NK-92 (cell line): ENCODE data around the gene SCT.
"Not testable (repeated sequence)": the region's sequence is repeated elsewhere in the genome, so short reads cannot be mapped to it uniquely, and the experiment has no call there.

Source experiments
- DNase-seq: peaks from one replicate; lab custom pipeline; 2025; ENCODE audit not compliant: unreplicated experiment; lab: John Stamatoyannopoulos, UW

The SCT gene, protein sequence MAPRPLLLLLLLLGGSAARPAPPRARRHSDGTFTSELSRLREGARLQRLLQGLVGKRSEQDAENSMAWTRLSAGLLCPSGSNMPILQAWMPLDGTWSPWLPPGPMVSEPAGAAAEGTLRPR

DNA sequence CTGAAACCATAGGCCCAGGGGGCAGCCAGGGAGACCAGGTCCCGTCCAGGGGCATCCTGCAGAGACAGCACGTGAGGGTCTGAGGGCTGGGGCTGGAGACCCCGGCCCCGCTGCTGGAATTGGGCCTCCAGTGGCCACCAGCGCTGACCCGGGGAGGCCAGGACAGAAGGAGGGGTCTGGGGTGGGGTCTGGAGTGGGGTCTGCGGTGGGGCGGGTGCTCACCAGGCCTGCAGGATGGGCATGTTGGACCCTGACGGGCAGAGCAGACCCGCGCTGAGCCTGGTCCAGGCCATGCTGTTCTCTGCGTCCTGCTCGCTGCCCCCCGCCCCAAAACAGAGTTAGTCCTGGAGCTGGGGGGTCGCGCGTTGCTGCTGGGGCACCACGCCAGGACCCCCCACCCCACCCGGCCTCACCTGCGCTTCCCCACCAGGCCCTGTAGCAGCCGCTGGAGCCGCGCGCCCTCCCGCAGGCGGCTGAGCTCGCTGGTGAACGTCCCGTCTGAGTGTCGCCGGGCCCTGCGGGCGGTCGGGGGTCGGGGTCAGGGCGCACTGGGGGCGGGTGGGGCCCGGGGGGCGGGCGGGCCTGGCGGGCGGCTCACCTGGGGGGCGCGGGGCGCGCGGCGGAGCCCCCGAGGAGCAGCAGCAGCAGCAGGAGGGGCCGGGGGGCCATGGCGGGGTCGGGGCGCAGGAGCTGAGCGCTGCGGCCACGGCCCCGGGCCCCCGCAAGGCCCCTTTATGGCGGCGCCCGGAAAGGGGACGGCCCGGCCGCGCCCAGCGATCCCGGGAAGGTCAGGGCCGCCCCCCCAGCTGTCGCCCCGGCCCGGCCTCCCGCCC is at the start of gene SCT:
SCT (minus strand) TSS at position 707 of the 833 bp plus-strand sequence; CDS start at position 669, 38 bp downstream.
- DNase-seq, result no peak

DNA sequence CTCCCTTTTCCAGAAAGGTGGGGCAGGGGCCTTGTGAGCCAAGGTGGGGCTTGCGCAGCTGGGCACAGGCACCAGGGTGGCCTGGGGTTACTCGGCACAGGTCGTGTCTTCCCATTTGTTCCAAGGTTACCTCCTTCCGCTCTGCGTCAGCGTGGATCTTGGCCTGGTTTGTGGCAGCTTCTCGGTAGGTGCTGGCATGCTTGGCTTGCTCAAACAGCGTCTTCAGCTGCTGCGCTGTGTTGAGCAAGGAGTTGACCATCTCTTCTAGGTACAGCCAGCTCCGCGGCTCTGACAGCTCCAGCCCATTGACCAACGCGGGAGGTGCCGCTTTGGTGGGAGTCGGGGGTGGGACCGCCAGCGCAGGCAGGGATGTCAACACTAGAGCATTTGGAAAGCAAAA is 47.4 kb upstream of the SCT start:
- no peak for DNase-seq

DNA sequence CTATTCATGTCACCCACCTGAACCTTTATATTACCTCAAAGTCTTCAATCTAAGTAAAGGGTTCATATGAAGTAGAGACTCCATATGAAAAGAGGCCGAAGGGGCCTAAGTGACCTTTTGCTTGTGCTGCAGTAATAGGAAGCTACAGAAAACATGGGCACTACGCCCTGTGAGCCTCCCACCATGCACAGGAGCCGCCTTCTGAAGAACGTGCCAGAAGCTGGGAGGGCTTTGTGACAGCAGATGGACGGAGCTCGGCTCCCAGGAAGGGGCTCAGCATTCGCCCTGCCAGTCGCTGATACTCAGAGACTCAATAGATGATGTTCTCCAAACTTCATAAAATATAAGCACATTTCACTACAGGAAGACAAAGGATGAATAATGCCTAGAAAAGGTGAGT is 46.9 kb upstream of the SCT start:
- DNase-seq, result no peak

DNA sequence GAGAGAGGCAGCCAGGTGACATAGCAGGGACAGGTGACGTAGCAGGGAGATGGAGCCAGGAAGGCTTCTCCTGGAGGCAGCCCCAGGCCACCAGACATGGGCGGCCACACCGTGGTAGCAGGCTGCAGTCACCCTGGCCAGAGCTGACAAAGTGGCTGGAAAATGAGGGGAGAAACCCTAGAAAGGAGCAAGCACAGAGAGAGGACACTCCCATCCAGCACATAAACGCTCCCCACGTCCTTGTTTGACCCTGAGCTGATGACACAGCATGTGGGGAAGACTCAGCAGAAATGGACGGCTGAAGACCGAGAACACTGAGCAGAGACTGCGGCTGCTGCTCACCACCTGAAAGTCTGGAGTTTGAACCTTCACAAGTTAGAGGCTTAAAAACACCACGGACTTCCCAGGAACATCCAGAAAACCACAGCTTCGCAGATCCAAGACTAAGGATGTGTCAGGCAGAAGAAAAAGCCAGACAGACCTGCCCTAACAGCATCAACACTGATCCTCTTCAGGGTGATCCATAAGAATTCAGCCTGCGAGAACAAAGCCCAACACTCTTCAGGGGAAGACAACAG is 38.8 kb upstream of the SCT start:
- no peak for DNase-seq

DNA sequence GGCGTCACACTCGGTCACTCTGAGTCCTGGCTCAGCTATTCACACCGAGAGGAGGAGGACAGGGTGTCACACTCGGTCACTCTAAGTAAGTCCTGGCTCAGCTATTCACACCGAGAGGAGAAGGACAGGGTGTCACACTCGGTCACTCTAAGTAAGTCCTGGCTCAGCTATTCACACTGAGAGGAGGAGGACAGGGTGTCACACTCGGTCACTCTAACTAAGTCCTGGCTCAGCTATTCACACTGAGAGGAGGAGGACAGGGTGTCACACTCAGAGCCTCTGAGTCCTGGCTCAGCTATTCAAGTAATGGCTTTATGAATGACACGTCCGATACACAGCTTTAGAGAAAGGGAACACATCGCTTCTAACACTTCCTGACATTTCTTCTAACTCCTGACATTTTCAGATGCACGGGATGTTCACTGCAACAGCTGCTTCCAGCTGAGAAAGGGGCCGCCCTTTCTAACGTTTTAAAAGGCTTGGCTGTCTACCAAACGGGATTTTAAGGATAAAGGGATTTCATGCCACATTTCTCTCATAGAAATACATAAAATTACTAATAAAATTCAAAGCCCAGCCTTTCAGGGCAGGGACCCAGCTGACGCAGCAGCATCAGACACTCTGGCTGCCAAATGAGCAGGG is 38.2 kb upstream of the SCT start:
- DNase-seq, result no peak

DNA sequence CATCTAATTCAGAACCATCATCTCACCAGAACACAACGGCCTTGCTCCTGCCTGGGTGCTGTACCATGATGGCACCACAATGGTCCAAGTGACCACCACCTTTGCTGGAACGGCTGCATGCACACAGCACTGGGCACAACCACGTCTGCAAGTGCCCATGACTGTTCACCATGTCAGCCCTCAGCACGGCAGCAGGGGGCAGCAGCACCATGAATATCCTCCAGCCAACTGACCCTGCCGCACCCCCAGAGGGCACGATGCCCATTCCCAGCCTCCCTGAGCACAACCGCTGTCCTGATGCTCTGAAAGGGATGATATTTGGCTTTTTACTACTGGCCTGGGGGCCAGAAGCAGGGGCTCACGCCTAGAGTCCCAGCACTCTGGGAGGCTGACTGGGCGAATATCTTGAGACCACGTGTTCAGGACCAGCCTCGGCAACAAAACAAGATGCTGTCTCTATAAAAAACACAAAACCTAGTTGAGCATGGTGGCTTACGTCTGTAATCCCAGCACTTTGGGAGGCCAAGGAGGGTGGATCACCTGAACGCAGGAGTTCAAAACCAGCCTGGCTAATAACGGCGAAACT is 35.8 kb upstream of the SCT start:
- no peak for DNase-seq

DNA sequence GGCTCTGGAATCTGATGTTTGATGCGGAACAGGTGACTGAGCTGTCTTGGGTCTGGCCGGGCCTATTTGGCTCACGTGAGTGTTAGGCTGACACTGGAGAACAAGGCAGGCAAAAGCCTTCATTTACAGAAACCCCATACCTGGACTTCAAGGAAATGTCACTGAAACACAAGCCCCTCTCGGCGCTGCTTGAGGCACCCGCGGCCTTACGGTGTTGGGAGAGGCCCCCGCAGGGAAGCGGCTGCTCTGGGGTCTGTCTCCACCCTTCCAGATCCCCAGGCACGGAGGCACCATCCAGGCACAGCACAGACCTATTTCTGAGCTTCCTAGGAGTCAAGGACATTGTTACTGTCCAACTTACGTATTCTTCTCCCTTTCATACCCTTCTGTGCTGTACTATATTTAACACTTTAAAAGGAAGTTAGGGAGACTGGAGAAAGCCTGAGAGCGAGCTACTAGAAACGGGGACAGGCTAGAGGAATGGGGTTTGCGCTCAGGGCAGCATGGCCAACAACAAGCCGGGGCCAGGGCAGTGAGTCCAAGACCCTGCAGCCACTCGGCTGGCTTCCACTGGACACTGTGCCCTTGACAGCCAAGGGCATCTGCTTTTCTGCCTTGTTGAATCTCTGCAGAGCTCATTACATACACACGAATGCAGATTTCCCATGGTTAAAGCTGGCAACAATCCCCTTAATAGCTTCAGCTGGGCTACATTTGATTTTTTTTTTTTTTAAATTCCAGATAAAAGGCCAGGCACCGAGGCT is 33.9 kb upstream of the SCT start:
- no peak for DNase-seq

DNA sequence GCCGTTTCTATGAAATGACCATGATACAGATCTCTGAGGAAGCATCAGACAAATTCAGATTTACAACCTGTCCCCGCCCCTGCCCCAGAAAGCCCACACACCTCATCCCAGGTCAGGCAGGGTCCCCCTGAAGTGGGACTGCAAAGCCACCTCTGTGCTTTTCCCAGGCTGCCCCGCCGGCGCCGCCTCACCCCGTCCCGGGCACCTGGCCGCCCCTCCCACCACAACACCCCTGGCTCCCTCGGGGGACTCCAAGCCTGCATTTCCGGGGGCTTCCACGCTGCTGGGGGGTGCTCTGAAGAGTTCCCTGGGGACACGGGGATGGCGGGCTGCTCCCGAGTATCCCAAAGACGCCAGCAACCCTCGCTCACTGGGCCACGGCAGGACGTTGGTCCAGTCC is 33.3 kb upstream of the SCT start:
- no peak for DNase-seq

DNA sequence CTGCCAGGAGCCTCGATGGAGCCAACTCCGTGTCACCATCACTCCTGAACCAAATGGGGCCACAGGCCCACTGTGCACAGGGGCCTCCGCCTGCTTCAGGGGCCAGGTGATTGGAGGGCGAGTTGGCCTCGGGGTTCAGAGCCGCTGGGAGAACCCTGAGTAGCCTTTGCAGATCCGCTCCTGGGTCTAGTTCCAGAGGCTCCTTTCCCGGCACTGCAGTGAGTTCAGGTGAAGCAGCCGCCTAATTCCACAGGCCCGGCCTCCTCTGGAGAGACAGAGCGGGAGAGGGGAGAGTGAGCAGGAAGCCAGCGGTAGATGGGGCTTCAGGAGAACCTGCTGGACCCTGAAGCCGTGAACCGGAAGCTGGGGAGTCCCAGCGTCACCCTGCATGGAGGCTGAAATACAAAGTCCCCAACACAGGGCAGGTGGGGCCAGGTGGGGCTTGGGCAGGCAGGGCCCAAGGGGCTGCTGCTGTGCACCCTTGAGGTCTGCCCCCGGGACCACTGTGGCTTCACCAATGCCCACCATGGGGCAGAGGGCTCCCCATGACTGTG is 32.6 kb upstream of the SCT start:
- DNase-seq, result no peak

DNA sequence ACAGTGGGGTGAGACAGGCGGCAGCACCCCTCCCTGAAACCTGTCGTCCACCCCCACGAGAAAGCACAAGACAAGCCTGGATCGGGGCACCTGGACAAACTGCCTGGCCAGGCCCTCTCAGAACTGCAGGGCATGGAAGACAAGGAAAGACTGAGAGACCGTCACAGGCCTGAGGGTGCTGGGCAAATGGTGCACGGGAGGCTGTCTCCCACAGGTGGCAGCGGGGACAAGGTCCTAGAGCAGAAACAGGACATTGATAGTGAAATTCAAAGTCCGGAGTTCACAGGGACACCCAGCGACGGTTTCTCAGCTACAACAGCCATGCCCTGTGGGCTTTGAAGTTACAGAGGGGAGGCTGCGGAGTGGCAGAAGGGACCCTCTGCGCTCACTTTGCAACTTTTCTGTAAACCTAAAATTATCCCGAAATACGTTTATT is 30.7 kb upstream of the SCT start:
- DNase-seq, result no peak

DNA sequence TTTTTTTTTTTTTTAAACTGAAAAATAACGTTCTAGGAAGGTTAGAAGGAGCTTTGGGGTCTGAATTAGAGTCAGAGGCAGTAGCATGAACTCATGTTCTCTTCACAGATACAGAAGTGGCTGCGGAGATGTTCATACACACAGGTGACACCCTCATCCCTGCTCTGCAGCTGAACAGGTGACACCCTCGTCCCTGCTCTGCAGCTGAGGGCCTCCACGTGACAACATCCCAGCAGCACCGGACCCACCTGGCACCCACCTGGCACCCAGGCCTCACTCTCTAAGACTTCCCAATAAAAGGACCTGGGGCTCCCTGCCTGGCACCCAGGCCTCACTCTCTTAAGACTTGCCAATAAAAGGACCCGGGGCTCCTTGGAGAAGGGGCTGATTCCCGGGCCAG is 29.9 kb upstream of the SCT start:
- DNase-seq, result no peak

DNA sequence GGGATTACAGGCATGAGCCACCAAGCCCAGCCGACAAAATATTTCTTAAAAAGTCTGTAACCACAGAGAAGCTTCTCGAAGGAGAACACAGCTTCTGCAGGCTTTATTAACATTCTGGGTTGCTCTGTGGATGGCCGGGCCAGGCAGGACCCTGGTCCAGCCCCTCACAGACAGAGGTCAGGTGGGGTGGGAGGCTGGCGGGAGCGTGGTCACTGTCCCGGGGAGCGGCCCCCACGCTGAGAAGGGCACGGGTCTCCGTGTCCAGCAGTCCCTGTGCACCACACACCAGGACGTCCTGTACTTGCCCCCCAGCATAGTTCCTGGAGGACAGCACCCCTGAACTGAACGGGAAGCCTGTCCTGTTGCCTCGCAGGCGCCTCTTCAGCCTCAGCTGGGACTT is 29.4 kb upstream of the SCT start:
- no peak for DNase-seq

DNA sequence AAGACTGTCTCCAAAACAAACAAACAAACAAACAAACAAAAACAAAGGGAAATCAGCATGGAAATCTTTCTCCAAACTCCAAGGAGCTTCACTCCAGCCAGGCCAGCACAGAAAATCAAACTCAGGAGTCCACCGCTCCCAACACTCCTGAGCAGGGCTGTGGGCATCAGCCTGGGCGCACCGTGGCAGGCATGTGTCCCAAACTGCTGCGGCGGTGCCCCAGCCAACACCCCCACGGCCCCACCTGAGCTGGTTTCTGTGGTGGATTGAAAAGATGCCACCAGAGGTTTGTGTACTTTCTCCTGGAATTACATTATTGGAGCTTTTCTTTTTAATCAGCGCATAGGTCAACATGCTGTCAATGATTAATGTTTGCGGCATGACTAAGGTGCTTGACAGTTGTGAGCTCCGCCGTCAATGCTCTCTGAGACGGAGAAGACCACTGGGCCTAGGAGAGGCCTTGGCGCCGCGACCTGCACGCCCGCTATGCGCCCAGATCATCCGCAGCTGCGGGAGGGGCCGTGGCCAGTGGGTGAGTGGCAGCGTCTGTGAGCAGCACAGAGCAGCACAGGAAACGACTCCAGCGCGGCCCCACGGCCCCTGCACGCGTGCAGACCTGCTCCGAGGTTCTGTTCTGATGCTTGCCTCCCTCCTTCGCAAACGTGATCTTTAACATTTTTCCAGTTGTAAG is 28.2 kb upstream of the SCT start:
- no peak for DNase-seq

DNA sequence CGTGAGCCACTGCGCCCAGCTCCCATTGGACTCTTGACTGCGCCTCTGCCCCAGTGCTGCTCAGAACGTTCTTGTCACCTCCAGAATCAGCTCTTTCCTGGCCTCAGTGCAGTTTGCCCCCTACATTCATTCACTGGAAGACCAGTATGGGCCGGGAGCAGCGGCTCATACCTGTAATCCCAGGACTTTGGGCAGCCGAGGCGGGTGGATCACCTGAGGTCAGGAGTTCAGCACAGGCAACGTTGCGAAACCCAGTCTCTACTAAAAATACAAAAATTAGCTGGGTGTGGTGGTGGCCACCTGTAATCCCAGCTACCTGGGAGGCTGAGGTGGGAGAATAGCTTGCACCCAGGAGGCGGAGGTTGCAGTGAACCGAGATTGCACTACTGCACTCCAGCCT is 27.5 kb upstream of the SCT start:
- DNase-seq, result not testable (repeated sequence)

DNA sequence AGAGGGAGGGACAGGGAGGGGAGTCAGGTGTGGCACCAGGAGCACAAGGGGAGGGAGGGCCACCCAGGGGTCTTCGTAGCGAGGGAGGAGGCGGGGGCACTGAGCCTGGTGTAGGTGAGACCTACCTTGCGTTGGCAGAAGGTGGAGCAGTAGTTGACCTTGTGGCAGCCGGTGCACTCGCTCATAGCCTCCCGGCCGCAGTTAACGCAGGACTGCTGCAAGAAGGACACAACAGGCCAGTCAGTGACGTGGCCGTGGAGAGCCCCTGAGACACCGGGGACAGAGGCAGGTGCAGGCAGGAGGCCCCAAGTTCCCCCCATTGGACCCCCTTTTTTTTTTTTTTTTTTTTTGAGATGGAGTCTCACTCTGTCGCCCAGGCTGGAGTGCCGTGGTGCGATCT is 26.9 kb upstream of the SCT start:
- no peak for DNase-seq

DNA sequence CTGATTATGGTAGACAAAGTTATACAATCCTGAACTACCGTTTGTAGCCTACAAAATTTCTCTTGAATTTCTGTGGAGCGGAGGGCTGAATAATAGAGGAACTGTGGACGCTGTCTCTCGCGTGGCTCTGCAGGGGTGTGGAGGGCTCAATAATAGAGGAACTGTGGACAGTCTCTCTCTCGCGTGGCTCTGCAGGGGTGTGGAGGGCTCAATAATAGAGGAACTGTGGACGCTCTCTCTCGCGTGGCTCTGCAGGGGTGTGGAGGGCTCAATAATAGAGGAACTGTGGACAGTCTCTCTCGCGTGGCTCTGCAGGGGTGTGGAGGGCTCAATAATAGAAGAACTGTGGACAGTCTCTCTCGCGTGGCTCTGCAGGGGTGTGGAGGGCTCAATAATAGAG is 26.2 kb upstream of the SCT start:
- DNase-seq, result not testable (repeated sequence)

DNA sequence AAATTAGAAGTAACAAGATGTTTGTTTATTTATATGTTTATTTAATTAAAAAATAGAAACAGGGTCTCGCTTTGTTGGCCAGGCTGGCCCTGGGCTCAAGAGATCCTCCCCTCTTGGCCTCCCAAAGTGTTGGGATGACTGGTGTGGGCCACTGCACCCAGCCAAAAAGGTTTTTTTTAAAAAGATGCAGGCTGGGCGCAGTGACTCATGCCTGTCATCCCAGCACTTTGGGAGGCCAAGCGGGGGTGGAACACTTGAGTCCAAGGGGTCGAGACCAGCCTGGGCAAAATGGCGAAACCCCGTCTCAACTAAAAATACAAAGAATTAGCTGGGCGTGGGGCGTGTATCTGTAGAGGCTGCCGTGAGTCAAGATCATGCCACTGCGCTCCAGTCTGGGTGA is 23.5 kb upstream of the SCT start:
- DNase-seq, result no peak

DNA sequence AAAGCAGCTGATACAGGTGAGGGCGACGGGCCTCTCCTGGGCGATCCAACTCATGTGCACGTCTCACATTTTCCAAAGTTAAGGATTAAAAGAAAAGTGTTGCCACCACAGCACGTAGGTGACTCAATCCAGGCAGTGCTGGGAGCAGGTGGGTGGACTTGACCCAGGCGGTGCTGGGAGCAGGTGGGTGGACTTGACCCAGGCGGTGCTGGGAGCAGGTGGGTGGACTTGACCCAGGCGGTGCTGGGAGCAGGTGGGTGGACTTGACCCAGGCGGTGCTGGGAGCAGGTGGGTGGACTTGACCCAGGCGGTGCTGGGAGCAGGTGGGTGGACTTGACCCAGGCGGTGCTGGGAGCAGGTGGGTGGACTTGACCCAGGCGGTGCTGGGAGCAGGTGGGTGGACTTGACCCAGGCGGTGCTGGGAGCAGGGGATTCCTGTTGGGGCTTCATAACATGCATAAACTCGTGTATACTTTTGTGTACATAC is 20.7 kb upstream of the SCT start:
- DNase-seq, result not testable (repeated sequence)

DNA sequence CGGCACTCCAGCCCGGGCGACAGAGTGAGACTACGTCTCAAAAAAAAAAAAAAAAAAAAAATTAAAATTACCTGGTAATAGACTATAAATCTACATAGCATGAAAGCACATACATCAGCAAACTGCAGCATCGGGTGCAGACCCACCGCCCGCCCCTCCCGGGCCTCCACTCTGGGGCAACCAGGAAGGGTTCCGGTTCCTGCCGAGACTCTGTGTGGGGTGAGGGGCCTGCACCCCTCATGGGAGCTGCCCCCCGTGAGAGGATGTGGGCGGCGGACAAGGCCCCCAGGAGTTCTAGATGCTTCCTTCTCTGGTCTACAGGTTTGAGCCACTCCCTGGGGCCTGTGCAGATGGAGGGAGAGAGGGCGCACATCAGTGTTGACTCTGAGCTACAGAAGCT is 19.2 kb upstream of the SCT start:
- no peak for DNase-seq

DNA sequence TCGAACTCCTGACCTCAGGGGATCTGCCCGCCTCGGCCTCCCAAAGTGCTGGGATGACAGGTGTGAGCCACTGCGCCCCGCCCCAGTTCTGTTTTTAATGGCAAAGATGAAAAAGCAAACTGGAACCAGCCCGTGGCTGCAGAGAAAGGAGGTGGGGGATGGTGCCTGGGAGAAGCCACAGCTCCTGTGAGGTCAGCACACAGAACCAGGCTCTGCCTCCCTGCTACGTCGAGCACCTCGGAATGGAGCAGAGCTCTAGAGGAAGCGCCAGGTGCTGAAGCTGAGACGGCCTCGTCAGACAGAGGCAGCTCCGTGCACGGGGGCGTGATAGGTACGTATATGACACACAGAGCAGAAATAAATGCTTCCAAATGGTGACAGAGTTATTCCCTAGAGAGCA is 18.6 kb upstream of the SCT start:
- DNase-seq, result no peak
